ENCODE data around the gene GALNT2. TPM values are rescaled to one million over a fixed set of nuclear protein-coding genes. Genes with fewer than 3 reads are reported as not detected.
A peak's percentile ranks its signal among the peaks of the same experiment; 100 is the strongest.

GALNT2 gene
- total RNA-seq, 2 donors from 2014 or later, result 29.9 to 39.5 TPM

GRCh38 chr1:230102046-230102445 is 35.0 kb downstream of the GALNT2 start:
- Histone ChIP-seq H3K4me3 (no peak overlapping the region), H3K27me3 (no peaks in the 10 kb centered on the region), H3K36me3 (no peaks in the 10 kb centered on the region), H3K4me1 (peaks cover 3 to 43% of the 10 kb centered on the region in 2 donors), H3K9me3 (no peaks in the 10 kb centered on the region), H3K27ac (no peak overlapping the region)
- DNase-seq (ENCODE audit: low spot score), result no peak
- TF ChIP-seq CTCF (IDR thresholded peaks at IDR 0.05), result no peak

GRCh38 chr1:230102472-230102871 is 35.4 kb downstream of the GALNT2 start:
- DNase-seq (ENCODE audit: low spot score), result no peak
- Histone ChIP-seq H3K4me3 (no peak overlapping the region), H3K27me3 (no peaks in the 10 kb centered on the region), H3K27ac (no peak overlapping the region), H3K9me3 (no peaks in the 10 kb centered on the region), H3K4me1 (peaks cover 3 to 43% of the 10 kb centered on the region in 2 donors), H3K36me3 (no peaks in the 10 kb centered on the region)
- no peak for TF ChIP-seq CTCF (IDR thresholded peaks at IDR 0.05)

DNA sequence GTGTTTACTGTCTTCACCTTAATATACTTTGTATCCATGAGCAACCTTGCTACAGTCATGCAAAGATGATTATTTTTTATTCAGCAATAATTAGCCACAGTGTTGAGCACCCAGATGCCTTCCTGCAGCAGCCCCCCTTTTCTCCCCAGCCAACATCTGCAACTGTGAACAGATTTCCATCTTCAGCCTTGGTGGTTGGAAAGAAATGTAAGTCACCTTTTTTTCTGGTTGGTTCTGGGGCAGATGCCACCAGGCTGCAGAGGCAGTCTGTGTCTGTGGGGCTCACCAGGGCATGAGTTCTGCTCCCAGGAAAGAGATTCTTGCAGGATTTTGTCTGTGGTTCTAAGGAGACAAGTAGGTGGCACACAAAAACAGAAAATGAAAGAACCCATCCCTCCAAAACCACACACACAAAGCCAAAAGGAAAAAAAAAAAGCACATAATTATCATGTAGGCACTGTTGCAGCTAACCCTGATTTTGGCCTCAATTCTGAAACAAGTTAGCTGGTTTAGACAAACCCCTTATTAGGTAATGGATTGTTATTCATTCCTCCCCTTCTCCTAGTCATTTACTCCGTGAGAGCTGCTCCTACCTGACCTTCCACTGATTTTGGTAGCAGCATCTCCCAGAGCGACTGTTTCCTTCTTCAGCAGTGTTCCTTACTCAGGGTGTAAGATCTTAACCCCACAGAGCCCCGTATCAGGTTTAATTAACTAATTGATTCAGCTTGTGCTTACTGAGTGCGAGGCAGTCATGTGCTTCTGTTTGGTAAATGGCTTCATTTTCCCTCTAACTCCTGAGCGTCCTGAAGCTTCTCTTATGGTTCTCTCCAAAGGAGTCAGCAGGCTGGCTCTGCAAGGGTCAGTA is 36.5 kb downstream of the GALNT2 start:
- DNase-seq (ENCODE audit: low spot score), result no peak
- no peak overlapping the region for H3K4me3 ChIP-seq
- H3K36me3 ChIP-seq, result no peaks in the 10 kb centered on the region
- H3K27me3 ChIP-seq, result no peaks in the 10 kb centered on the region
- H3K9me3 ChIP-seq, result no peaks in the 10 kb centered on the region
- H3K4me1 ChIP-seq, result peaks cover 3 to 43% of the 10 kb centered on the region in 2 donors
- no peak for TF ChIP-seq CTCF (IDR thresholded peaks at IDR 0.05)
- H3K27ac ChIP-seq, result peak overlapping the region; percentile 73 to 85

DNA sequence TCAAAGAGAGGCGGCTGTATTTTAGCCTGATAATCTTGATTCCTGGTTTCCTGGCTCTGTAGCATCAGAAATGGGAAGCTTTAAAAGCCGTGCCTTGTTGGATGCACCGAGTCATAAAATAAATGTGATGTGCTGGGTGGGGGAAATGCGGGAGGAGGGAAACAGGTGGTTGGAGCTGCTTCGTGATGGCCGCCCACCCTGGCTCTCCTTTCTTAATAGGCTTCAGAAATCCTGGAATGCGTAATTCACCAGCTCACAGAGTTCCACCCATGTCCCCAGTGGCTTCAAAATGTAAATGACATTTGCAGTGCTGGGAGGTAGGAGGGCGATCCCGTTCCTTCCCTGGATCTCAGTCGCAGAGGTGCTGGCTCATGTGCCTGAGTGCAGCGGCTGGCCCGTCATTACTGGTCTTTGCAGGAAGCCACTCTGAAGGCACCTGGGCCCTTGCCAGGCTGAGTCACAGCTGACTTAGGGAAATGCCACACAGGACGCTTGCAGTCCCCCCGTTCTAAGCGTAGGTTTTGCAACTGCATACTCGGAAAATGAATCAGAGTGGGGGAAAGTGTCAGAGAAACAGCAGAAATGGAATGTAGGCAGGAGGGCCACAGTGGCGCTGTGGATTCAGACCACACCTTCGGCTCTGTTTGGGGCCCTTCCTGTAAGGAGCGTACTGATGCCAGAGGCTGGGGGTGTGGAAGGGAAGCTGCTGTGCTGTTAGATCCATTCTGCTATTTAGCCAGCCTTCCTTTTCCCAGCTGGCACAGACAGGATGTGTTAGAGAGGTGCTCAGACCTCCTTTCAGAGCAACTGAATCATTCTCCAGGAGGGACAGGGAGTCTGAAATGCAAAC is 37.6 kb downstream of the GALNT2 start:
- no peaks in the 10 kb centered on the region for H3K36me3 ChIP-seq
- no peak for TF ChIP-seq CTCF (IDR thresholded peaks at IDR 0.05)
- H3K4me1 ChIP-seq, result peaks cover 3 to 43% of the 10 kb centered on the region in 2 donors
- H3K27ac ChIP-seq, result peak overlapping the region; percentile 73 to 85
- no peak overlapping the region for H3K4me3 ChIP-seq
- no peaks in the 10 kb centered on the region for H3K9me3 ChIP-seq
- DNase-seq (ENCODE audit: low spot score), result peak; percentile 99
- no peaks in the 10 kb centered on the region for H3K27me3 ChIP-seq

DNA sequence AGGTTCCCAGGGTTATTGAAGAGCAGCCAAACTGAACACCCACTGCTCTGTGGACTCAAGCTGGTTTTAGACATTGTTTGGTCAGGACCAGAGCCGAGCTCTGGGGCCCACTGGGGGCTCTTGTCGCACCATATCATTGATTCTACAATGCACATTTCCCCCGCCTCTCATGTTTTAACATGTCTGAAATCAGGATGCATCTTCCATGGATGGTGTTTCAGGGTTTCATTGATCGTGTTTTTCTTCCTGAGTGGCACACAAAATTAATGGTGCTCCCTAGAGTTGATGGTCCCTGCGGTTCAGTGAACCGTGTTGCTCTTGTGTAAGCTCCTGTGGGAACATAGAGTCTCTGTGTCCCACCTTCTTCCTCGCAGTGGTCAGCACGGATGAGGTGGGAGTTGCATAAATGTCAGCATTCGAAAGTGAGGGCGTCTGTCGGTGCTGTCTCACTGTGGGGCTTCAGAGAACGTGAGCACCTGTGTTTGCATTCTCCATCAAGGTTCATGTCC is 38.3 kb downstream of the GALNT2 start:
- no peaks in the 10 kb centered on the region for H3K36me3 ChIP-seq
- DNase-seq (ENCODE audit: low spot score), result no peak
- H3K4me3 ChIP-seq, result no peak overlapping the region
- no peaks in the 10 kb centered on the region for H3K9me3 ChIP-seq
- H3K27ac ChIP-seq, result peak overlapping the region; percentile 73 to 85
- H3K27me3 ChIP-seq, result no peaks in the 10 kb centered on the region
- peaks cover 3 to 43% of the 10 kb centered on the region in 2 donors for H3K4me1 ChIP-seq
- no peak for TF ChIP-seq CTCF (IDR thresholded peaks at IDR 0.05)
